GM12878 (cell line): ENCODE data around the gene HERC2. TPM values are rescaled to one million over a fixed set of nuclear protein-coding genes. Genes with fewer than 3 reads are reported as not detected.

Experiments
- ATAC-seq: fragments of 200-7000 bp; cut with Tn5 transposase; 3 replicates; pipeline ENCODE4 v1.9.1; 2020; ENCODE audit warnings: mild to moderate bottlenecking, moderate library complexity
- BruUV-seq: library from RNA; stranded (reverse); fragments of 400-500 nt; replicated peaks from 2 replicates; lab custom pipeline; 2021; lab: Mats Ljungman, UMichigan
- CTCF ChIA-PET: fragments of 300-600 bp; sonication (Branson Sonifier 250); formaldehyde crosslinking; extraction: SDS; loops from one replicate; lab custom pipeline; 2021; ENCODE audit warnings: inconsistent platforms; lab: Yijun Ruan, JAX
- POLR2A ChIA-PET: fragments of 350-600 bp; formaldehyde crosslinking; extraction: SDS; loops from one replicate; lab custom pipeline; 2021; ENCODE audit warnings: inconsistent platforms; lab: Charles Lee
- RAD21 ChIA-PET: fragments of 300-600 bp; sonication (Branson Sonifier 250); formaldehyde crosslinking; loops from one replicate; lab custom pipeline; 2023; ENCODE audit warnings: antibody characterized with exemption; ENCODE audit not compliant: unreplicated experiment; lab: Charles Lee
- SMC1A ChIA-PET: fragments of 300-600 bp; sonication (Branson Sonifier 250); formaldehyde crosslinking; loops from one replicate; lab custom pipeline; 2023; ENCODE audit not compliant: unreplicated experiment, uncharacterized antibody; lab: Charles Lee
- DNase-seq: peaks from one replicate; pipeline ENCODE4 v3.0.0-alpha.2; 2011; ENCODE audit warnings: low read depth, low spot score
- FAIRE-seq: peaks from 3 replicates; lab custom pipeline; 2011; peaks lifted over from hg19 to GRCh38; lab: Jason Lieb, UNC
- H2AFZ ChIP-seq: 2 replicates; pipeline ENCODE4 v1.6.0; 2011; ENCODE audit warnings: low read depth, low read length, control low read depth; ENCODE audit not compliant: control insufficient read depth
- H3K27ac ChIP-seq: 2 replicates; pipeline ENCODE4 v1.5.1; 2011; ENCODE audit warnings: control low read depth; ENCODE audit not compliant: control insufficient read depth, insufficient read depth
- H3K27me3 ChIP-seq, 2 experiments: replicated peaks in 1 of 2; 2 replicates each; pipeline versions ENCODE4 v1.6.0 to v1.6.1; 2011; ENCODE audit warnings: low read length in 1 of 2; ENCODE audit not compliant: control insufficient read depth in 2 of 2, insufficient read depth in 2 of 2
- H3K36me3 ChIP-seq, 2 experiments: 2 replicates each; pipeline ENCODE4 v1.5.1; 2011; ENCODE audit warnings: low read length in 1 of 2; ENCODE audit not compliant: control insufficient read depth in 2 of 2, insufficient read depth in 2 of 2
- H3K4me1 ChIP-seq: 2 replicates; pipeline ENCODE4 v1.6.1; 2011; ENCODE audit warnings: mild to moderate bottlenecking, low read length, moderate library complexity, mixed read lengths; ENCODE audit not compliant: control insufficient read depth, insufficient read depth
- H3K4me2 ChIP-seq: 2 replicates; pipeline ENCODE4 v1.6.0; 2011; ENCODE audit warnings: control low read depth; ENCODE audit not compliant: control insufficient read depth, insufficient read depth
- H3K4me3 ChIP-seq: fragments of 200-600 bp; sonication (generic); 2 replicates; pipeline ENCODE4 v1.5.1; 2016
- H3K79me2 ChIP-seq: 2 replicates; pipeline ENCODE4 v1.6.0; 2011; ENCODE audit warnings: low read length; ENCODE audit not compliant: control insufficient read depth, insufficient read depth
- H3K9ac ChIP-seq: 2 replicates; pipeline ENCODE4 v1.8.0; 2011; ENCODE audit warnings: low read length, control low read depth, mixed read lengths; ENCODE audit not compliant: control insufficient read depth, insufficient read depth
- H3K9me3 ChIP-seq: replicated peaks from 3 replicates; pipeline ENCODE4 v1.5.1; 2011; ENCODE audit warnings: mild to moderate bottlenecking, low read length; ENCODE audit not compliant: control insufficient read depth, insufficient read depth
- H4K20me1 ChIP-seq: 2 replicates; pipeline ENCODE4 v1.6.0; 2011; ENCODE audit not compliant: control insufficient read depth, insufficient read depth
- BHLHE40 ChIP-seq, 2 experiments: fragments of 450-650 bp in 1 of 2; IDR thresholded peaks; 2 replicates each; pipeline ENCODE4 v1.6.1; 2011 to 2017; ENCODE audit warnings: low read depth in 2 of 2, borderline replicate concordance in 1 of 2, improper control_type of control experiment in 1 of 2, low read length in 1 of 2, mild to moderate bottlenecking in 1 of 2
- BRCA1 ChIP-seq: IDR thresholded peaks from 2 replicates; pipeline ENCODE4 v1.6.1; 2011; ENCODE audit warnings: low read depth, low read length, improper control_type of control experiment
- CHD4 ChIP-seq: fragments of 200-600 bp; sonication (generic); IDR thresholded peaks from 2 replicates; pipeline ENCODE4 v1.6.1; 2016; ENCODE audit warnings: mild to moderate bottlenecking
- CREB1 ChIP-seq: IDR thresholded peaks from 2 replicates; pipeline ENCODE4 v1.6.1; 2012; ENCODE audit warnings: low read depth, mild to moderate bottlenecking, inconsistent platforms
- MTA3 ChIP-seq: IDR thresholded peaks from 2 replicates; pipeline ENCODE4 v1.6.1; 2012; ENCODE audit warnings: low read length, inconsistent platforms, borderline replicate concordance
- NR2C2 ChIP-seq: IDR thresholded peaks from 2 replicates; pipeline ENCODE4 v1.6.1; 2011; ENCODE audit warnings: borderline replicate concordance, low read depth; ENCODE audit not compliant: control insufficient read depth, insufficient read length
- NRF1 ChIP-seq: conservative IDR thresholded peaks from 2 replicates; pipeline ENCODE4 v1.6.1; 2011; ENCODE audit warnings: mild to moderate bottlenecking, low read depth, low read length, improper control_type of control experiment
- PRDM15 ChIP-seq: fragments of 450-650 bp; formaldehyde crosslinking; IDR thresholded peaks from 2 replicates; pipeline ENCODE4 v1.4.0; 2020; ENCODE audit warnings: mild to moderate bottlenecking, moderate library complexity
- REST ChIP-seq: IDR thresholded peaks from 2 replicates; pipeline ENCODE4 v1.6.1; 2012; ENCODE audit warnings: mild to moderate bottlenecking, low read depth, low read length
- SRF ChIP-seq, 2 experiments: IDR thresholded peaks; 2 replicates each; pipeline ENCODE4 v1.6.1; 2011; ENCODE audit warnings: low read depth in 2 of 2, low read length in 2 of 2, mild to moderate bottlenecking in 1 of 2, moderate library complexity in 1 of 2
- TCF7 ChIP-seq: IDR thresholded peaks from 2 replicates; pipeline ENCODE4 v1.6.1; 2014; ENCODE audit warnings: antibody characterized with exemption, borderline replicate concordance
- USF1 ChIP-seq: IDR thresholded peaks from 2 replicates; pipeline ENCODE4 v1.6.1; 2011; ENCODE audit warnings: borderline replicate concordance, low read depth, mild to moderate bottlenecking, moderate library complexity, mixed read lengths, low read length; ENCODE audit not compliant: insufficient read depth; ENCODE audit errors: extremely low read length
- ZNF24 ChIP-seq: fragments of 450-650 bp; IDR thresholded peaks from 2 replicates; pipeline ENCODE4 v1.6.1; 2017; ENCODE audit warnings: antibody characterized with exemption, mild to moderate bottlenecking
- WGBS: methylation state at CpG from one replicate; pipeline ENCODE4 v1.1.6; 2016; ENCODE audit warnings: low lambda C conversion rate; ENCODE audit not compliant: insufficient replicate concordance, insufficient coverage; ENCODE audit errors: missing lambda C conversion rate; 5-methylcytosine and 5-hydroxymethylcytosine counted together
- in situ Hi-C: fragments of 300-500 bp; cut with MboI; formaldehyde crosslinking; loops from 9 replicates; pipeline ENCODE4 v1.14.3; 2018; ENCODE audit warnings: mixed read lengths
- intact Hi-C: fragments of 100-400 bp; cut with micrococcal nuclease; formaldehyde crosslinking; loops from one replicate; pipeline ENCODE4 v1.14.2; 2022; ENCODE audit not compliant: unreplicated experiment
- polyA plus RNA-seq, 11 experiments: library from polyadenylated mRNA; depleted of rRNA in 4 of 11; unstranded in 6 of 11; stranded (reverse) in 5 of 11; fragments of >200 nt; fragmentation: Nextera tagmentation in 4 of 11; fragmentation: Illumina TruSeq in 1 of 11; extraction: Ambion mirVana in 4 of 11; extraction: Trizol in 1 of 11; gene quantifications; 1 replicate in 1 of 11; 2 replicates in 10 of 11; pipeline versions ENCODE4 v1.2.1 to v1.2.3, GENCODE V29; 2011 to 2016; ENCODE audit warnings: inconsistent platforms in 2 of 11, missing spikeins in 2 of 11, low read depth in 1 of 11
- total RNA-seq, 4 experiments: library from RNA; depleted of rRNA in 3 of 4; stranded (reverse); fragments of >200 nt in 3 of 4; fragmentation: Illumina TruSeq in 1 of 4; extraction: Trizol in 1 of 4; gene quantifications; 2 replicates each; pipeline versions ENCODE4 v1.2.1 to v1.2.3, GENCODE V29; 2013 to 2021

The HERC2 gene
- total and polyA plus RNA-seq, 10 of the 15 experiments (the other 5 are each of a cell fraction or from before 2014, with no cell fraction given): 6.1 to 39.0 (median 24.0) TPM

GRCh38 chr15:28100516-28101195, 221.3 kb downstream of the HERC2 start:
- ChIA-PET POLR2A (no interaction called here), RAD21 (no interaction called here), SMC1A (no interaction called here), CTCF (no interaction called here)
- H3K9ac ChIP-seq: no peak overlapping the region
- peaks cover 3% of the 10 kb centered on the region for H3K4me1 ChIP-seq
- H2AFZ ChIP-seq: no peak overlapping the region
- BruUV-seq: no TSS peak
- peaks cover 13 to 15% of the 10 kb centered on the region in 2 experiments for H3K27me3 ChIP-seq
- no peaks in the 10 kb centered on the region for H3K79me2 ChIP-seq
- 69% methylated on average over 20 of the region's 20 CpGs for WGBS
- in situ Hi-C loops (no loop called here), intact Hi-C loops (no loop called here)
- H3K36me3 ChIP-seq: no peaks in the 10 kb centered on the region
- no peak overlapping the region for H3K27ac ChIP-seq
- no peaks in the 10 kb centered on the region for H4K20me1 ChIP-seq
- TF ChIP-seq REST: no peak
- TF ChIP-seq USF1: no peak
- TF ChIP-seq TCF7: no peak
- no peak for TF ChIP-seq SRF (IDR thresholded peaks at IDR 0.05; ENCODE audit: low read depth in 2 of 2, low read length in 2 of 2)
- no peak for TF ChIP-seq CHD4
- TF ChIP-seq BHLHE40 (IDR thresholded peaks at IDR 0.05; ENCODE audit: borderline replicate concordance in 1 of 2, low read depth in 2 of 2, low read length in 1 of 2): no peak
- TF ChIP-seq BRCA1: no peak
- TF ChIP-seq MTA3: no peak
- TF ChIP-seq NRF1: no peak
- no peak for TF ChIP-seq NR2C2
- no peak for TF ChIP-seq CREB1
- TF ChIP-seq ZNF24: no peak
- TF ChIP-seq PRDM15 (CRISPR knock-in tag): no peak
- H3K4me2 ChIP-seq: no peak overlapping the region
- H3K9me3 ChIP-seq: no peaks in the 10 kb centered on the region
- H3K4me3 ChIP-seq: no peak overlapping the region
- ATAC-seq (no peak), DNase-seq (no peak), FAIRE-seq (no peak)
